Body of pancreas (tissue), 4 donors: ENCODE measurements around the gene PAPPA. TPM values are rescaled to one million over a fixed set of nuclear protein-coding genes. Genes with fewer than 3 reads are reported as not detected.

Source experiments
- ATAC-seq: fragments of 150-250 bp; one replicate; pipeline ENCODE4 v1.9.1; 2016
- DNase-seq, 4 donors: peaks; one replicate each; pipeline ENCODE4 v3.0.0-alpha.2; 2019
- H3K27ac ChIP-seq, 4 donors: fragments of 200-600 bp; sonication (generic); 1 replicate in 3 of 4; 2 replicates in 1 of 4; pipeline versions ENCODE4 v1.5.1 to v1.6.1; 2016 to 2019; ENCODE audit warnings: mild to moderate bottlenecking in 1 of 4, mixed read lengths in 1 of 4, moderate library complexity in 1 of 4
- H3K27me3 ChIP-seq, 2 donors: fragments of 200-600 bp; sonication (generic); one replicate each; pipeline ENCODE4 v1.6.0; 2016; ENCODE audit warnings: mild to moderate bottlenecking in 1 of 2
- H3K36me3 ChIP-seq, 2 donors: fragments of 200-600 bp; sonication (generic); replicated peaks in 1 of 2; 2 replicates each; pipeline ENCODE4 v1.5.1; 2016; ENCODE audit warnings: low read depth in 2 of 2; ENCODE audit not compliant: insufficient read depth in 1 of 2
- H3K4me1 ChIP-seq: fragments of 200-600 bp; sonication (generic); one replicate; pipeline ENCODE4 v1.6.0; 2016
- H3K4me3 ChIP-seq, 2 donors: fragments of 200-600 bp; sonication (generic); 1 replicate in 1 of 2; 2 replicates in 1 of 2; pipeline ENCODE4 v1.5.1; 2016 to 2019
- H3K9me3 ChIP-seq, 3 donors: fragments of 200-600 bp; sonication (generic); 1 replicate in 2 of 3; 2 replicates in 1 of 3; pipeline ENCODE4 v1.5.1; 2016
- CTCF ChIP-seq, 7 experiments: fragments of 450-650 bp in 4 of 7; fragments of 200-600 bp in 3 of 7; sonication (generic) in 3 of 7; IDR thresholded peaks; one replicate each; pipeline ENCODE4 v1.5.1; 2016 to 2019; ENCODE audit warnings: antibody characterized with exemption in 7 of 7
- POLR2A ChIP-seq, 3 donors: fragments of 450-650 bp; IDR thresholded peaks; one replicate each; pipeline ENCODE4 v1.6.1; 2016; ENCODE audit warnings: antibody characterized with exemption in 3 of 3, mild to moderate bottlenecking in 2 of 3
- WGBS, 2 donors: methylation state at CpG; one replicate each; pipeline ENCODE4 v1.1.5; 2017; 5-methylcytosine and 5-hydroxymethylcytosine counted together
- intact Hi-C: fragments of 100-400 bp; cut with DNase I; formaldehyde crosslinking; loops from one replicate; pipeline ENCODE4 v1.15.1; 2023
- total RNA-seq, 2 donors: library from RNA; depleted of rRNA; stranded (reverse); fragments of >200 nt; gene quantifications; one replicate each; pipeline ENCODE4 v1.1.0, GENCODE V29; 2016

The PAPPA gene
- total RNA-seq, 2 donors from 2014 or later = 1.0 to 2.0 TPM

DNA sequence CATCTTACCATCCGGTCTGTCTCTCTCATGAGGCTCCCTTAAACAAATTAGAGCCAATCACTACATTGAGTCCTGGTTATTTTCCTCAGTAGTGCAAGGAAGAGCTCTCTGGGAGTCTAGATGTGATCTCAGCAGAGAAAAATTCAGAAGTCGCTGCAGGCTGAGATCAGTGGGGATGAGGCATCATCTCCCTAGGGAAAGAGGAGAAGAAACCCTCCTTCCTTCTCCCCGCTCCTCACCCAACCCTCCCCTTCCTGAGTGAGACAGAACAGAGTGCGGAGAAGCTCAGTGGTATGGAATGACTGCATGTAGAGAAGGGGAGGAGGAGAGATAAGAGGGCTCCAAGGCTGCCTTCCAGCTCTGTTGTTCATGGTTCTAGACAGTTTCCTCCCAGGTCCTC is 80.5 kb downstream of the PAPPA start:
- H3K4me1 ChIP-seq = no peaks in the 10 kb centered on the region
- H3K9me3 ChIP-seq = no peaks in the 10 kb centered on the region
- H3K27me3 ChIP-seq = no peaks in the 10 kb centered on the region
- no peaks in the 10 kb centered on the region for H3K36me3 ChIP-seq
- intact Hi-C loops = no loop called here
- no peak overlapping the region for H3K4me3 ChIP-seq
- WGBS, 2 donors = 61 to 73% methylated on average over 4 of the region's 4 CpGs
- TF ChIP-seq CTCF (IDR thresholded peaks at IDR 0.05) (no peak), POLR2A (IDR thresholded peaks at IDR 0.05) (no peak)
- H3K27ac ChIP-seq = no peak overlapping the region
- ATAC-seq (peak; percentile 38), DNase-seq (peak in 1 of 4 donors; percentile 16)

- H3K9me3 ChIP-seq = no peaks in the 10 kb centered on the region
- TF ChIP-seq POLR2A (IDR thresholded peaks at IDR 0.05) = no peak
- no peak for TF ChIP-seq CTCF (IDR thresholded peaks at IDR 0.05)
- no peaks in the 10 kb centered on the region for H3K4me1 ChIP-seq
- DNase-seq = no peak
- no peak overlapping the region for H3K27ac ChIP-seq
- H3K36me3 ChIP-seq = no peaks in the 10 kb centered on the region
- H3K27me3 ChIP-seq = no peaks in the 10 kb centered on the region
- intact Hi-C loops = no loop called here
- no peak for ATAC-seq
- no peak overlapping the region for H3K4me3 ChIP-seq
These were observed 83.4 kb downstream of the PAPPA start for GRCh38 chr9:116236979-116237378.

DNA sequence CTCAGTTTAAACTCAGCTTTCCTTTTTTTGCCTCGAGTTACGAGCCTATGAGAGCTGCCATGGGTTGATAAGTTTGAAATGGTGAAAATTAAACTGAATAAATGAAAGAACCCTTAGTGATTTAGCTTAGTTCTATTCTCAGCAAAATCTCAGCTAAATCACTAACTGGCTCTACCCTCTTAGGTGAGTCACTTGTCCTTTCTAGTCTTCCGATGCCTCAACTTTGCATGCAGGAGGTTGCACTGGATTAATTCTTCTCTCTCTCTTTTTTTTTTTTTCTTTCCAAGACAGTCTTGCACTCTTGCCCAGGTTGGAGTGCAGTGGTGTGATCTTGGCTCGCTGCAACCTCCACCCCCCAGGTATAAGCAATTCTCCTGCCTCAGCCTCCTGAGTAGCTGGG is 83.9 kb downstream of the PAPPA start:
- H3K27me3 ChIP-seq = no peaks in the 10 kb centered on the region
- no peaks in the 10 kb centered on the region for H3K4me1 ChIP-seq
- DNase-seq (no peak), ATAC-seq (no peak)
- no peak overlapping the region for H3K27ac ChIP-seq
- H3K36me3 ChIP-seq = no peaks in the 10 kb centered on the region
- intact Hi-C loops = no loop called here
- H3K4me3 ChIP-seq = no peak overlapping the region
- TF ChIP-seq CTCF (IDR thresholded peaks at IDR 0.05) (no peak), POLR2A (IDR thresholded peaks at IDR 0.05) (no peak)
- no peaks in the 10 kb centered on the region for H3K9me3 ChIP-seq
- 82 to 85% methylated on average over 4 of the region's 4 CpGs for WGBS, 2 donors

DNA sequence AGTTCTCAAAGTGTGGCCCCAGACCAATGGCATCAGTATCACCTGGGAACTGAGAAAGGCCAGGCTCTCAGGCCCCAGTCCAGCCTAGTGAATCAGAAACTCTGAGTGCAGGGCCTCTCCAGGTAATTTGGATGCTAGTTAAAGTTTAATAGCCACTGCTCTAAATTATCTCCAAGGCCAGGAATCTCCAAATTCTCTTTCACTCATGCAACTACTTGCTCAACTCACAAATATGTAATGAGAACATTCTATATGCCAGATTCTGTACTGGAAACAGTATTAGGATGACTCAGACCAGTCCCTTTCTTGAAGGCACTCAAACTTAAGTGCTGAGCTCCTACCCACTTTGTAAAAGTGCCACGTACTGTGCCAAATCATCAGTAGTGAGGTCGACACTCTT is 84.6 kb downstream of the PAPPA start:
- Histone ChIP-seq H3K27me3 (no peaks in the 10 kb centered on the region), H3K36me3 (no peaks in the 10 kb centered on the region), H3K9me3 (no peaks in the 10 kb centered on the region), H3K4me1 (no peaks in the 10 kb centered on the region), H3K4me3 (no peak overlapping the region), H3K27ac (no peak overlapping the region)
- no peak for DNase-seq
- intact Hi-C loops = no loop called here
- TF ChIP-seq POLR2A (IDR thresholded peaks at IDR 0.05) (no peak), CTCF (IDR thresholded peaks at IDR 0.05) (no peak)
- peak; percentile 60 for ATAC-seq
- WGBS, 2 donors = 78 to 83% methylated on average over 2 of the region's 2 CpGs

DNA sequence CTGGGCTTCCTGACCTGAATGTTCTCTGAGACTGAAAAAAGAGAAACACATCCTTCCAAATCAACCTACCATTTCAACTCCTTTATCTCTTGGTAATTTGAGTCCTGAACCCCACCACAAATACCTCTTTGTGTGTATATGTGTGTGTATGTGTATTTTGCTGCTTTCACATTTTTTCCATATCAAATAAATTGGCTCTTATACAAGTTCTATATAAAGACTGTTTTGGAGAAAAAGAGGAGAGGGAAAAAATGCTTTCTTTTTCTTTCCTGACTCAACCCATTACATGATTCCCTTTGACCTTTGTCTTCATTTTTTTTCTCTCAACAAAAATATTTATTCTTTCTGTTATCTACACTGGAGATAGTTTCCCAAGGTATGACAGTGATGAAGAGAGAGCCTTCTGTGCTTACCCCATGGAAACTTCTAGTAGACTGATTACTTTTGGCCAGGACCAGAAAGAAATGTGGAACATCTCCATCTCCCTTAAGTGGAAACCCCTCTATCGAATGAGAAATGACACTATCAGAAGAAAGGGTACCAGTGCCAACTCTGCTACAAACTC is 85.3 kb downstream of the PAPPA start:
- H3K36me3 ChIP-seq = no peaks in the 10 kb centered on the region
- no peak overlapping the region for H3K4me3 ChIP-seq
- no peak overlapping the region for H3K27ac ChIP-seq
- H3K9me3 ChIP-seq = no peaks in the 10 kb centered on the region
- H3K27me3 ChIP-seq = no peaks in the 10 kb centered on the region
- WGBS, 2 donors = 53 to 81% methylated on average over 1 of the region's 1 CpG
- intact Hi-C loops = no loop called here
- ATAC-seq = no peak
- no peaks in the 10 kb centered on the region for H3K4me1 ChIP-seq
- no peak for DNase-seq
- TF ChIP-seq CTCF (IDR thresholded peaks at IDR 0.05) (no peak), POLR2A (IDR thresholded peaks at IDR 0.05) (no peak)
